ENCODE results near the gene MAPK14. TPM values are rescaled to one million over a fixed set of nuclear protein-coding genes. Genes with fewer than 3 reads are reported as not detected.
"Not testable (repeated sequence)": the region's sequence is repeated elsewhere in the genome, so short reads cannot be mapped to it uniquely, and the experiment has no call there.

Gene MAPK14
- total RNA-seq, 1 donor from 2014 or later, result 46.2 TPM

DNA sequence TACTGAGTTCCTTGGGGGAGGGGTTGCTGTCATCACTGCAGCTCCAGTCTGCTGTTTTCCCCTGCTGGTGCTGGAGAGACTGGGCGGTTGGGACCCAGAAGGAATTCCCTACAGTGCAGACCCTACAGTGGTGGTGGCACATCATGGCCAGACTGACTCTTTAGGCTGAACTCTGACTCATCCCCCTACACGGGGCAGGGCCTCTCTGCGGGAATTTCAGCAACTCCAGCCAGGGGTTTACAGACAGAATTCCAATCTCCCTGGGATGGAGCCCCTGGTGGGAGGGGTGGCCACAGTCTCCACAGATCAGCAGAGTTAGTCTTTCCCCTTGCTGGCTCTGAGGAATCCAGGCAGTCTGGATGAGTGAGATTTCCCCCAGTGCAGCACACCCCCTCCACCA, 55.8 kb downstream of the MAPK14 start:
- H3K4me1 Mint-ChIP-seq (ENCODE audit: low read depth, unreplicated experiment), result no peaks in the 10 kb centered on the region
- H3K9me3 Mint-ChIP-seq (ENCODE audit: unreplicated experiment), result peaks cover 8% of the 10 kb centered on the region
- no peak overlapping the region for H3K27ac Mint-ChIP-seq (ENCODE audit: unreplicated experiment)
- TF ChIP-seq CTCF (IDR thresholded peaks at IDR 0.05; ENCODE audit: partially characterized antibody, unreplicated experiment), result no peak
- DNase-seq, result no peak
- H3K36me3 Mint-ChIP-seq (ENCODE audit: unreplicated experiment), result peaks cover 68% of the 10 kb centered on the region
- H3K4me3 Mint-ChIP-seq (ENCODE audit: unreplicated experiment), result no peak overlapping the region
- H3K27me3 Mint-ChIP-seq (ENCODE audit: unreplicated experiment), result peaks cover 2% of the 10 kb centered on the region

GRCh38 chr6:36088204-36088603, 60.6 kb downstream of the MAPK14 start:
- H3K36me3 Mint-ChIP-seq (ENCODE audit: unreplicated experiment), result peaks cover 39% of the 10 kb centered on the region
- not testable (repeated sequence) for H3K4me3 Mint-ChIP-seq (ENCODE audit: unreplicated experiment); H3K27ac Mint-ChIP-seq (ENCODE audit: unreplicated experiment); H3K4me1 Mint-ChIP-seq (ENCODE audit: low read depth, unreplicated experiment); H3K9me3 Mint-ChIP-seq (ENCODE audit: unreplicated experiment); H3K27me3 Mint-ChIP-seq (ENCODE audit: unreplicated experiment); DNase-seq

DNA sequence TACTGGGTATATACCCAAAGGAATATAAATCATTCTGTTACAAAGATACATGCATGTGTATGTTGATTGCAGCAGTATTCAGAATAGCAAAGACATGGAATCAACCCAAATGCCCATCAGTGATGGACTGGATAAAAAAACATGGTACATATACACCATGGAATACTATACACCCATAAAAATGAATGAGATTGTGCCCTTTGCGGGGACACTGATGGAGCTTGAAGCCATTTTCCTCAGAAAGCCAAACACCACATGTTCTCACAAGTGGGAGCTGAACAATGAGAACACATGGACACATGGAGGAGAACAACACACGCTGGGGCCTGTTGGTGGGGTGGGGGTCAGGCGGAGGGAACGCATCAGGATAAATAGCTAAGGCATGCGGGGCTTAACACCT, 61.4 kb downstream of the MAPK14 start:
- H3K27ac Mint-ChIP-seq (ENCODE audit: unreplicated experiment), result no peak overlapping the region
- no peaks in the 10 kb centered on the region for H3K4me1 Mint-ChIP-seq (ENCODE audit: low read depth, unreplicated experiment)
- peaks cover 6% of the 10 kb centered on the region for H3K9me3 Mint-ChIP-seq (ENCODE audit: unreplicated experiment)
- H3K4me3 Mint-ChIP-seq (ENCODE audit: unreplicated experiment), result no peak overlapping the region
- H3K36me3 Mint-ChIP-seq (ENCODE audit: unreplicated experiment), result peaks cover 35% of the 10 kb centered on the region
- TF ChIP-seq CTCF (IDR thresholded peaks at IDR 0.05; ENCODE audit: partially characterized antibody, unreplicated experiment), result no peak
- H3K27me3 Mint-ChIP-seq (ENCODE audit: unreplicated experiment), result peaks cover 4% of the 10 kb centered on the region
- no peak for DNase-seq

- Mint-ChIP-seq H3K9me3 (ENCODE audit: unreplicated experiment) (no peaks in the 10 kb centered on the region), H3K27me3 (ENCODE audit: unreplicated experiment) (peaks cover 2% of the 10 kb centered on the region), H3K27ac (ENCODE audit: unreplicated experiment) (no peak overlapping the region), H3K4me1 (ENCODE audit: low read depth, unreplicated experiment) (peaks cover 13% of the 10 kb centered on the region), H3K4me3 (ENCODE audit: unreplicated experiment) (no peak overlapping the region), H3K36me3 (ENCODE audit: unreplicated experiment) (no peaks in the 10 kb centered on the region)
- no peak for TF ChIP-seq CTCF (IDR thresholded peaks at IDR 0.05; ENCODE audit: partially characterized antibody, unreplicated experiment)
- no peak for DNase-seq
Measured at GRCh38 chr6:36094238-36094637, 66.6 kb downstream of the MAPK14 start.

DNA sequence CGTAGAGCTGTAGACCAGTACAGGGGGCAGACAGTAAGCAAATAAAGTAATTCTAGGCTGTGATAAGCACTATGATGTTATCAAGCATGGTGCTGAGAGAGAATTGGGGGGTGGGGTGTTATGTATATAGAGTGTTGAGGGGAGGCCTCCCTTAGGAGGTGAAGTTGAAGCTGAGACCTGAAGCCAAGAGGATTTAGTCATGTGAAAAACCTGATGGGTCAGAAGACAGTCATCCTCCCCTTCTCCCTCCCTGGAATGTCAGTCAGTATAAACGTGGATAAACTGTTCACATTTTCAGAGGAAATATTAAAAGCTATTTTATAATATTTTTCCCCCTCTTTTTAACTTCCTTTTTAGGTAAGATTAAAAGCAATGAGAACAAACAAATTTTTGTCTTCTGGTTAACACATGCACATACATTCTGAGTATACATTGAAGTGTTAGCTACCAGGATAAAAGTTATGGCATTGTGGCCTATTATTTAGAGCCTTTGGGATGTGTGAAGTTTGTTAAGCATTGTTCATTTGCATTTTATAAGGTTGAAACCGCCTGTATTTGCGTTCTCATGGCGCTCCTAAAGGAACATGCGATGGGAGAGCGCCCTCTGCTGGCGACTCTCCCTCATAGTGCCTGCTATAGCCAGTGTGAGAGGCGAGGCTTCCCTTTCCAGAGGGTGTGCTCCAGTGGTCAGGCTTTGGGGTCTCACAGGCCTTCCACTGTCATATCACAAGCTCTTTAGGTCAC, 67.3 kb downstream of the MAPK14 start:
- Mint-ChIP-seq H3K27me3 (ENCODE audit: unreplicated experiment) (peaks cover 2% of the 10 kb centered on the region), H3K27ac (ENCODE audit: unreplicated experiment) (no peak overlapping the region), H3K36me3 (ENCODE audit: unreplicated experiment) (no peaks in the 10 kb centered on the region), H3K4me3 (ENCODE audit: unreplicated experiment) (no peak overlapping the region), H3K9me3 (ENCODE audit: unreplicated experiment) (no peaks in the 10 kb centered on the region), H3K4me1 (ENCODE audit: low read depth, unreplicated experiment) (peaks cover 20% of the 10 kb centered on the region)
- peak; percentile 86 for DNase-seq
- peak; percentile 97 for TF ChIP-seq CTCF (IDR thresholded peaks at IDR 0.05; ENCODE audit: partially characterized antibody, unreplicated experiment)

All from glutamatergic neuron (in vitro differentiated cells).